Prostate gland (tissue), 2 donors: ENCODE measurements around the gene HOXA11. TPM values are rescaled to one million over a fixed set of nuclear protein-coding genes. Genes with fewer than 3 reads are reported as not detected.

Experiments
- DNase-seq: peaks from one replicate; pipeline ENCODE4 v3.0.0-alpha.2; 2019; ENCODE audit warnings: low spot score
- H3K27ac ChIP-seq, 2 donors: fragments of 200-600 bp; sonication (generic); 2 replicates each; pipeline ENCODE4 v1.5.1; 2017 to 2019
- H3K27me3 ChIP-seq: fragments of 200-600 bp; sonication (generic); replicated peaks from 2 replicates; pipeline ENCODE4 v1.5.1; 2019; ENCODE audit not compliant: insufficient read depth
- H3K36me3 ChIP-seq, 2 donors: fragments of 200-600 bp; sonication (generic); 1 replicate in 1 of 2; 2 replicates in 1 of 2; pipeline versions ENCODE4 v1.5.1 to v1.8.1; 2017 to 2019
- H3K4me1 ChIP-seq: fragments of 200-600 bp; sonication (generic); replicated peaks from 2 replicates; pipeline ENCODE4 v1.5.1; 2019
- H3K4me3 ChIP-seq, 2 donors: fragments of 200-600 bp; sonication (generic); 2 replicates each; pipeline ENCODE4 v1.5.1; 2017 to 2019
- H3K9me3 ChIP-seq: fragments of 200-600 bp; sonication (generic); 2 replicates; pipeline ENCODE4 v1.5.1; 2017
- POLR2A ChIP-seq: fragments of 450-650 bp; IDR thresholded peaks from one replicate; pipeline ENCODE4 v1.6.1; 2016; ENCODE audit warnings: antibody characterized with exemption, mild to moderate bottlenecking
- POLR2AphosphoS5 ChIP-seq: sonication (generic); formaldehyde crosslinking; IDR thresholded peaks from one replicate; pipeline ENCODE4 v1.6.1; 2017; ENCODE audit warnings: antibody characterized with exemption
- WGBS: methylation state at CpG from one replicate; pipeline ENCODE4 v1.1.5; 2018; 5-methylcytosine and 5-hydroxymethylcytosine counted together
- intact Hi-C: fragments of 100-400 bp; cut with DNase I; formaldehyde crosslinking; loops from one replicate; pipeline ENCODE4 v1.14.2; 2022
- total RNA-seq, 2 donors: library from RNA; depleted of rRNA; stranded (reverse); fragments of >200 nt; gene quantifications; one replicate each; pipeline ENCODE4 v1.1.0, GENCODE V29; 2016
- TF ChIP-seq, protein P1 (sequence below), 4 experiments: fragments of 200-600 bp in 2 of 4; fragments of 450-650 bp in 2 of 4; sonication (generic) in 2 of 4; IDR thresholded peaks; 1 replicate in 3 of 4; 2 replicates in 1 of 4; pipeline ENCODE4 v1.5.1; 2016 to 2019; ENCODE audit warnings: antibody characterized with exemption in 4 of 4, mild to moderate bottlenecking in 2 of 4, moderate library complexity in 2 of 4

The HOXA11 gene
- total RNA-seq, 2 donors from 2014 or later: 8.5 to 9.8 TPM

- TF ChIP-seq, protein P1, sequence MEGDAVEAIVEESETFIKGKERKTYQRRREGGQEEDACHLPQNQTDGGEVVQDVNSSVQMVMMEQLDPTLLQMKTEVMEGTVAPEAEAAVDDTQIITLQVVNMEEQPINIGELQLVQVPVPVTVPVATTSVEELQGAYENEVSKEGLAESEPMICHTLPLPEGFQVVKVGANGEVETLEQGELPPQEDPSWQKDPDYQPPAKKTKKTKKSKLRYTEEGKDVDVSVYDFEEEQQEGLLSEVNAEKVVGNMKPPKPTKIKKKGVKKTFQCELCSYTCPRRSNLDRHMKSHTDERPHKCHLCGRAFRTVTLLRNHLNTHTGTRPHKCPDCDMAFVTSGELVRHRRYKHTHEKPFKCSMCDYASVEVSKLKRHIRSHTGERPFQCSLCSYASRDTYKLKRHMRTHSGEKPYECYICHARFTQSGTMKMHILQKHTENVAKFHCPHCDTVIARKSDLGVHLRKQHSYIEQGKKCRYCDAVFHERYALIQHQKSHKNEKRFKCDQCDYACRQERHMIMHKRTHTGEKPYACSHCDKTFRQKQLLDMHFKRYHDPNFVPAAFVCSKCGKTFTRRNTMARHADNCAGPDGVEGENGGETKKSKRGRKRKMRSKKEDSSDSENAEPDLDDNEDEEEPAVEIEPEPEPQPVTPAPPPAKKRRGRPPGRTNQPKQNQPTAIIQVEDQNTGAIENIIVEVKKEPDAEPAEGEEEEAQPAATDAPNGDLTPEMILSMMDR (IDR thresholded peaks at IDR 0.05): no peak
- TF ChIP-seq POLR2A (peak; percentile 43), POLR2AphosphoS5 (peak; percentile 50)
- intact Hi-C loops: no loop called here
- no peaks in the 10 kb centered on the region for H3K4me1 ChIP-seq
- peak within 1 kb of the TSS; percentile 61 to 80 for H3K4me3 ChIP-seq
- 3% methylated on average over 49 of the region's 82 CpGs for WGBS
- no peaks in the 10 kb centered on the region for H3K36me3 ChIP-seq
- DNase-seq: peak; percentile 66
- peak within 1 kb of the TSS; percentile 96 for H3K27ac ChIP-seq
- no peaks in the 10 kb centered on the region for H3K27me3 ChIP-seq
- no peaks in the 10 kb centered on the region for H3K9me3 ChIP-seq
These were observed 10.8 kb downstream of the HOXA11 start, which contains the start of gene HOXA10 for GRCh38 chr7:27173956-27174873. Gene HOXA10 (minus strand): TSS chr7:27174320. CDS start chr7:27174306, 14 bp downstream.

- 3% methylated on average over 14 of the region's 59 CpGs for WGBS
- TF ChIP-seq, protein P1 (IDR thresholded peaks at IDR 0.05): no peak
- TF ChIP-seq POLR2A (no peak), POLR2AphosphoS5 (no peak)
- Histone ChIP-seq H3K36me3 (no peaks in the 10 kb centered on the region), H3K9me3 (no peaks in the 10 kb centered on the region), H3K27me3 (no peaks in the 10 kb centered on the region), H3K27ac (peak overlapping the region; percentile 96), H3K4me3 (peak overlapping the region; percentile 61 to 80), H3K4me1 (no peaks in the 10 kb centered on the region)
- DNase-seq: no peak
- intact Hi-C loops: no loop called here
These were observed 11.5 kb downstream of the HOXA11 start for GRCh38 chr7:27173511-27173955.

DNA sequence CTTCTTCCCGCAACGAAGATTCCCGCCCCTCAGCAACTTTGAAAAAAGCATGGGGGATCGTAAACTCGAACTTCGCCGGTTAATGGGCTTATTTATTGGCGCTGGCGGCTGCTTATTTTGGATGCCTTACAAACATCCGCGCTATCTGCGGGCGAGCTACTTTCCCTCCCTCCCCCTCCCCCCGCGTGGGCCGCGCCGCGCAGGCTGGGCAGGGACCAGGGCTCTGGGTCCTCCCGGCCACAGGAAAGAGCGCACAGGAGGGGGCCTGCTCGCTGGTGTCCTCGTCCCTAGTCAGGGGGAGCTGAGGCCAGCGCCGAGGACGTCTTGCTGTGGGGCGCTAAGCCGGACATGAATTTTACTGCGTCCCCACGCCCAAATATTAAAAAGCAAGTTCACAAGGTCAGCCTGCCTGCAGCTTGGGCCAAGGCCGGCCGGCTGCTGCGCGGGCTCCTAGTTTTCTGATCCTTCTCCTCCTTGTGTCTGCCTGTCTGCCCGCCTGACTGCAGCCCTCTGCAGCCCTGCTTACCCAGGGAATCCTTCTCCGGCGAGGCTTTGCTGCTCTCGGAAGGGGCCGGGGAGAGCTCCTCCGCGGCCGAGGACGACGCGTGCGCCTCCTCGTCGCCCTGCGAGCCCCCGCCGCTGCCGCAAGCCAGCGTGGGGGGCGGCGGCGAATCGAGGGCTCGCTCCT lies 12.1 kb downstream of the HOXA11 start:
- under 1% methylated on average over 56 of the region's 58 CpGs for WGBS
- no peaks in the 10 kb centered on the region for H3K36me3 ChIP-seq
- H3K4me1 ChIP-seq: no peaks in the 10 kb centered on the region
- TF ChIP-seq, protein P1 (IDR thresholded peaks at IDR 0.05): peak in 1 of 4 experiments; percentile 13
- TF ChIP-seq POLR2A (peak; percentile 68), POLR2AphosphoS5 (peak; percentile 87)
- no peaks in the 10 kb centered on the region for H3K9me3 ChIP-seq
- peak overlapping the region; percentile 96 for H3K27ac ChIP-seq
- intact Hi-C loops: no loop called here
- DNase-seq: peak; percentile 89
- no peaks in the 10 kb centered on the region for H3K27me3 ChIP-seq
- peak overlapping the region; percentile 61 to 80 for H3K4me3 ChIP-seq

GRCh38 chr7:27172315-27172774 lies 12.7 kb downstream of the HOXA11 start:
- H3K27ac ChIP-seq: peak overlapping the region; percentile 96
- no peak for DNase-seq
- 6% methylated on average over 10 of the region's 10 CpGs for WGBS
- H3K9me3 ChIP-seq: no peaks in the 10 kb centered on the region
- H3K27me3 ChIP-seq: no peaks in the 10 kb centered on the region
- H3K36me3 ChIP-seq: no peaks in the 10 kb centered on the region
- intact Hi-C loops: no loop called here
- H3K4me1 ChIP-seq: no peaks in the 10 kb centered on the region
- peak overlapping the region; percentile 61 to 80 for H3K4me3 ChIP-seq
- TF ChIP-seq, protein P1 (IDR thresholded peaks at IDR 0.05): no peak
- TF ChIP-seq POLR2AphosphoS5 (no peak), POLR2A (no peak)
